ENCODE measurements around the gene CCDC63.

GRCh38 chr12:110921262-110921661 is 74.5 kb downstream of the CCDC63 start:
- TF ChIP-seq CTCF (IDR thresholded peaks at IDR 0.05 in 2 of 3, conservative IDR thresholded peaks at IDR 0.05 in 1 of 3; ENCODE audit: insufficient read depth in 2 of 3, low read depth in 1 of 3, low read length in 3 of 3) (no peak), EZH2 (IDR thresholded peaks at IDR 0.05; ENCODE audit: borderline replicate concordance, low read depth, low read length) (no peak), E2F1 (CRISPR knock-in tag; IDR thresholded peaks at IDR 0.05) (no peak), CAMTA2 (CRISPR knock-in tag; conservative IDR thresholded peaks at IDR 0.05) (no peak), POLR2AphosphoS5 (IDR thresholded peaks at IDR 0.05; ENCODE audit: control insufficient read depth, insufficient read depth, low read depth, low read length) (no peak), EP300 (IDR thresholded peaks at IDR 0.05; ENCODE audit: low read length) (no peak), RUNX1 (IDR thresholded peaks at IDR 0.05; ENCODE audit: low read depth) (no peak), EGR1 (conservative IDR thresholded peaks at IDR 0.05) (no peak), CHD1 (IDR thresholded peaks at IDR 0.05; ENCODE audit: low read length) (no peak), POLR2A (conservative IDR thresholded peaks at IDR 0.05) (no peak), SREBF1 (IDR thresholded peaks at IDR 0.05; ENCODE audit: borderline replicate concordance, low read depth, low read length) (no peak), ZBTB2 (IDR thresholded peaks at IDR 0.05) (no peak), AFF4 (CRISPR knock-in tag; IDR thresholded peaks at IDR 0.05) (no peak)

All from K562 (cell line).